ENCODE results near the gene ARGFX. TPM values are rescaled to one million over a fixed set of nuclear protein-coding genes. Genes with fewer than 3 reads are reported as not detected.
A peak's percentile ranks its signal among the peaks of the same experiment; 100 is the strongest.

The ARGFX gene
- total RNA-seq = not detected

DNA sequence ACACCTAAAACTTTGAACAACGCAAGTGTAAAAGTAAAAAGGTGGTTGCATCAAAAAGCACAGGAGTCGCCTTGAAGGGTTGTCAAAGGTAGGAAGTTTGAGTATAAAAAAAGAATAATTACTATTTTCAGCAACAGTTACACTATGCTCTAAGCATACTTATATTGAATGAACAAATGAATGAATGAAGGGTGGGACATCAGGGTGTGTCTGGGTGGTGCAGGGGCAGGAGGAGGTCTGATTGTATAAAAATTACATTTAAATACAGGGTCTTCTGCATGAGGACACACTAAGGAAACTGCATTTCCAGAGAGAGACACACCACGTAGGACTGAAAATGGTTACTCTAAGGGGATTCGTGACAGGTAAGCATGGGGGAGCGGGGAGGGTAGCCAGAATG, at the start of gene ARGFX:
TSS of gene ARGFX (plus strand) at position 301 of the 400 bp plus-strand sequence. CDS start 2,765 bp downstream, outside the sequence.
- no peaks in the 10 kb centered on the region for H3K9me3 ChIP-seq
- H3K4me3 ChIP-seq = no peak within 1 kb of the TSS
- TF ChIP-seq EP300 (IDR thresholded peaks at IDR 0.05) (no peak), POLR2A (IDR thresholded peaks at IDR 0.05) (no peak)
- TF ChIP-seq, protein P1, sequence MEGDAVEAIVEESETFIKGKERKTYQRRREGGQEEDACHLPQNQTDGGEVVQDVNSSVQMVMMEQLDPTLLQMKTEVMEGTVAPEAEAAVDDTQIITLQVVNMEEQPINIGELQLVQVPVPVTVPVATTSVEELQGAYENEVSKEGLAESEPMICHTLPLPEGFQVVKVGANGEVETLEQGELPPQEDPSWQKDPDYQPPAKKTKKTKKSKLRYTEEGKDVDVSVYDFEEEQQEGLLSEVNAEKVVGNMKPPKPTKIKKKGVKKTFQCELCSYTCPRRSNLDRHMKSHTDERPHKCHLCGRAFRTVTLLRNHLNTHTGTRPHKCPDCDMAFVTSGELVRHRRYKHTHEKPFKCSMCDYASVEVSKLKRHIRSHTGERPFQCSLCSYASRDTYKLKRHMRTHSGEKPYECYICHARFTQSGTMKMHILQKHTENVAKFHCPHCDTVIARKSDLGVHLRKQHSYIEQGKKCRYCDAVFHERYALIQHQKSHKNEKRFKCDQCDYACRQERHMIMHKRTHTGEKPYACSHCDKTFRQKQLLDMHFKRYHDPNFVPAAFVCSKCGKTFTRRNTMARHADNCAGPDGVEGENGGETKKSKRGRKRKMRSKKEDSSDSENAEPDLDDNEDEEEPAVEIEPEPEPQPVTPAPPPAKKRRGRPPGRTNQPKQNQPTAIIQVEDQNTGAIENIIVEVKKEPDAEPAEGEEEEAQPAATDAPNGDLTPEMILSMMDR (IDR thresholded peaks at IDR 0.05) = no peak
- H3K27me3 ChIP-seq = no peaks in the 10 kb centered on the region
- no peak for DNase-seq (ENCODE audit: low spot score in 2 of 2)
- no peaks in the 10 kb centered on the region for H3K4me1 ChIP-seq
- no peaks in the 10 kb centered on the region for H3K36me3 ChIP-seq
- no peak within 1 kb of the TSS for H3K27ac ChIP-seq
- WGBS, 2 donors = 90 to 93% methylated on average over 5 of the region's 5 CpGs

- TF ChIP-seq EP300 (IDR thresholded peaks at IDR 0.05) (no peak), POLR2A (IDR thresholded peaks at IDR 0.05) (no peak)
- TF ChIP-seq, protein P1 (IDR thresholded peaks at IDR 0.05) = no peak
- Histone ChIP-seq H3K4me1 (no peaks in the 10 kb centered on the region), H3K36me3 (no peaks in the 10 kb centered on the region), H3K27ac (no peak overlapping the region), H3K4me3 (no peak overlapping the region), H3K27me3 (no peaks in the 10 kb centered on the region), H3K9me3 (peaks cover 0 to 22% (median 3%) of the 10 kb centered on the region in 4 donors)
- DNase-seq (ENCODE audit: low spot score in 2 of 2) = no peak
- 73 to 79% methylated on average over 5 of the region's 5 CpGs for WGBS, 2 donors
Observed at GRCh38 chr3:121517953-121518655, 49.6 kb upstream of the ARGFX start.

DNA sequence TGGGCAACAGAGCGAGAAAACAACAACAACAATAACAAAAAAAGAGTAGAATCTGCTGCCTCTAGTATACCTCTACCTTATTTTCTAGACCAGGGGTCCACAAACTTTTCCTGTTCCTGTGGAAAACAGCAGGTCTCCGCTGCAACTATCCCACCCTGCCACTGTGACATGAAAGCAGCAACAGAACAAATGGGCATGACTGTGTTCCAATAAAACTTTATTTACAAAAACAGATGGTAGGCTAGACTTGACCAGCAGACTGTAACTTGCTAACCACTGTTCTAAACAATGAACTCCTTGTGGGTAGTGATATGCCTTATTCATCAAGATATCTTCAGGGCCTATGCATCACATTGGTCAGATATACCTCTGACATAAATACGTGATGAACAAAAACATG, 47.2 kb upstream of the ARGFX start:
- H3K27me3 ChIP-seq = no peaks in the 10 kb centered on the region
- TF ChIP-seq, protein P1 (IDR thresholded peaks at IDR 0.05) = no peak
- no peak for TF ChIP-seq POLR2A (IDR thresholded peaks at IDR 0.05)
- no peak for TF ChIP-seq EP300 (IDR thresholded peaks at IDR 0.05)
- H3K9me3 ChIP-seq = peaks cover 0 to 11% (median 0%) of the 10 kb centered on the region in 4 donors
- H3K4me3 ChIP-seq = no peak overlapping the region
- DNase-seq (ENCODE audit: low spot score in 2 of 2) = no peak
- no peaks in the 10 kb centered on the region for H3K4me1 ChIP-seq
- 97 to 99% methylated on average over 3 of the region's 3 CpGs for WGBS, 2 donors
- no peaks in the 10 kb centered on the region for H3K36me3 ChIP-seq
- no peak overlapping the region for H3K27ac ChIP-seq

DNA sequence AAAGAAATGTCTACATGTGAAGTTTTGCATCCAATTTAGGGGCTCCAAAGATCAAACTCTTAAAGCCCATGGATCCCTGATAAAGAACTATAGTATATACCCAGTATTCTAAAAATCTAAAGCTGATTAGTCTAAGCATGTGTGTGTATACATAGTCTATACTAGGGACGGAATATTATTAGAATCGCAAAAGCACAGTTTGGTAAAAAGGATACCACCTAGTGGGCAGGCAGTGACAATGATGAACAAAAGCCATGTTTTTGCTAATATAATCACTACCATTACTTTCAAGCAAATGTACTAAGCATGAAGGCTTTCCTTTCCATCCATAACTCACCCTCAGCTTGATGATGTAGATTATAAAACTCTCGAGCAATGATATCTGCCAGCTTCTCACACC, 38.4 kb upstream of the ARGFX start:
- Histone ChIP-seq H3K36me3 (no peaks in the 10 kb centered on the region), H3K4me1 (no peaks in the 10 kb centered on the region), H3K9me3 (no peaks in the 10 kb centered on the region), H3K4me3 (no peak overlapping the region), H3K27me3 (no peaks in the 10 kb centered on the region), H3K27ac (no peak overlapping the region)
- DNase-seq (ENCODE audit: low spot score in 2 of 2) = no peak
- 74 to 78% methylated on average over 3 of the region's 3 CpGs for WGBS, 2 donors
- TF ChIP-seq EP300 (IDR thresholded peaks at IDR 0.05) = no peak
- TF ChIP-seq, protein P1 (IDR thresholded peaks at IDR 0.05) = peak in 1 of 5 experiments; percentile 5

DNA sequence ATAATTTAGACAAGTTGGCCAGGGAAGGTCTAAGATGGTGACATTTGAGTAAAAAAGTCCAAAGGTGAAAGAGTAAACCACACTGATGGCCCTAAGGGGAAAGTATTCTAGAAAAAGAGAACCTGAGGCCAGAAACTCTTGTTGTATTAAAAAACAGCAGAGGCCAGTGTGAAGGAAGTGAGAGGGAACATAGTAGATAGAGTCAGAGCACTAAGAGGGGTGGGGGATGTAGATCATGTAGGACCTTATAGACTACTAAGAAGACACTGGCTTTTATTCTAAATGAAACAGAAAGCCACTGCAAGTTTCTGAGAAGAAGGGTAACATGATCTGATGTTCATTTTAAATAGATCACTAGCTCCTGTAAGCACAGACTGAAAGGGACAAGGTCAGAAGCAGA, 36.5 kb upstream of the ARGFX start:
- no peaks in the 10 kb centered on the region for H3K9me3 ChIP-seq
- no peak for TF ChIP-seq POLR2A (IDR thresholded peaks at IDR 0.05)
- TF ChIP-seq, protein P1 (IDR thresholded peaks at IDR 0.05) = no peak
- no peak for TF ChIP-seq EP300 (IDR thresholded peaks at IDR 0.05)
- no peak for DNase-seq (ENCODE audit: low spot score in 2 of 2)
- H3K27me3 ChIP-seq = no peaks in the 10 kb centered on the region
- no peak overlapping the region for H3K27ac ChIP-seq
- H3K4me3 ChIP-seq = no peak overlapping the region
- no peaks in the 10 kb centered on the region for H3K36me3 ChIP-seq
- H3K4me1 ChIP-seq = no peaks in the 10 kb centered on the region

Data from tibial nerve (tissue), 4 donors.